GM12801 (cell line): ENCODE measurements around the gene MFAP3.

Experiments used
- TF ChIP-seq, protein P1 (sequence below): IDR thresholded peaks from one replicate; pipeline ENCODE4 v1.5.1; 2011; ENCODE audit warnings: control low read depth; ENCODE audit not compliant: insufficient read length; ENCODE audit errors: extremely low read depth

MFAP3 gene

DNA sequence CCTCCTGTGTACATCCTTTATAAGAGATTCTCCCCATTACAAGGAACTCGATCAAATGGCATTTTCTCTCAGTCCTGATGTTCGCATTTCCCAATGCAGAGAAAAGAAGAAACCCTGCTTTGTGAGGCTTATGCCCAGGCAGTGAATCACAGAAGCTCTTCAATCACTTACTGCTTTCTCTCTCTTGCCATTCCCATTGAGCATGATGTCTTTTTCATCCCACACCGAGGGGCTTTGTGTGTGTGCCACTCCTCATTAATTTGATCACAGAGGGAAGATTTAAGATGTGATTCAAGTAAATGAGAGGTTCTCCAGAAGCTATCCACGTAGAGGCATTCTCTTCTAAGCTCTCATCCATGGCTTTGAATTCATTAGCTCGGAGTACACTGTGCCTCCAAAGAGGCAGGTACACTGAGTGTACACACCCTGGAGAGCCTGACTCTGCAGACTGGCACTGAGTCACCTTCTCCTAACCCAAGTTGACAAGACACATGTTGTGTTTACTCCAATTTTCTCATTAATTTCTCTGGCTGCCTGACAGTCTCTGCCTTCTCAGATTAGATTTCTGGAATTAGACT, 45.4 kb downstream of the MFAP3 start:
- TF ChIP-seq, protein P1, sequence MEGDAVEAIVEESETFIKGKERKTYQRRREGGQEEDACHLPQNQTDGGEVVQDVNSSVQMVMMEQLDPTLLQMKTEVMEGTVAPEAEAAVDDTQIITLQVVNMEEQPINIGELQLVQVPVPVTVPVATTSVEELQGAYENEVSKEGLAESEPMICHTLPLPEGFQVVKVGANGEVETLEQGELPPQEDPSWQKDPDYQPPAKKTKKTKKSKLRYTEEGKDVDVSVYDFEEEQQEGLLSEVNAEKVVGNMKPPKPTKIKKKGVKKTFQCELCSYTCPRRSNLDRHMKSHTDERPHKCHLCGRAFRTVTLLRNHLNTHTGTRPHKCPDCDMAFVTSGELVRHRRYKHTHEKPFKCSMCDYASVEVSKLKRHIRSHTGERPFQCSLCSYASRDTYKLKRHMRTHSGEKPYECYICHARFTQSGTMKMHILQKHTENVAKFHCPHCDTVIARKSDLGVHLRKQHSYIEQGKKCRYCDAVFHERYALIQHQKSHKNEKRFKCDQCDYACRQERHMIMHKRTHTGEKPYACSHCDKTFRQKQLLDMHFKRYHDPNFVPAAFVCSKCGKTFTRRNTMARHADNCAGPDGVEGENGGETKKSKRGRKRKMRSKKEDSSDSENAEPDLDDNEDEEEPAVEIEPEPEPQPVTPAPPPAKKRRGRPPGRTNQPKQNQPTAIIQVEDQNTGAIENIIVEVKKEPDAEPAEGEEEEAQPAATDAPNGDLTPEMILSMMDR: no peak

DNA sequence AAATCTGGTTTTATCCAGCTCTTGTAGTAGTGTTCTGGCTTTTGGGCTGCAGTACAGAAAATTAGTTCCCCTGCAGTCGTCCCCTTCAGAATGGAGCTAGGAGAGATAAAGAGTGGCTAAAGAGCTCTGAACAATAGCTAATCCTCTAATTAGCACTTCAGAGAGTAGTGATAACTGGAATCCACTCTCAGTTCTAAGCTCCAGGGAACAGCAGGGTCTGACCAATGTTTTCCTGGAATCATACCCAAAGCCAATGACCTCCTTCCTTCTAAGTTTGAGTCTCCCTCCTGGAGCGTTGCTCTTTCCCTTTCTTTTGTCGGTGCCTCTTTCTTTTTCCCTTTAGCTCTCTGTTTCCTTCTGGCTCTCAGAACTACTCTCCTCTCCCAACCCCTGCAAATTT, 47.4 kb downstream of the MFAP3 start:
- TF ChIP-seq, protein P1: no peak

DNA sequence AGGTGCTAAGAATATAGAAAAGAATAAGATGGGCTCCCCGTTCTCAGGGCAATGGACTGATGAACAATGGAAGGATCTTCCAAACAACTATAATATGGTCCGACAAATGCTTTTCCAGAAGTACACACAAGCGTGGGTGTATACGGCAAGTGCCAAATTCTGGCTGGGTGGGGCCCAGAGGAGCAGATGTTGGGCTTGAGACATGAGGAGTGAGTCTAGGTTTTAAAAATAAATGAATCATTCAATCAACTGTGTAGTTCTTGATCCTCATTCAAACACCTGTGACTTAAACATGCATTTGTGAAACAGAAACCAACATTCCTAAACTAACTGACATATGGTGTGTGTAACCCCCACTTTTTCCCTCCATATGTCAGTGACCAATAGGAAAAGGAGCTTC, 47.9 kb downstream of the MFAP3 start:
- TF ChIP-seq, protein P1: no peak

- TF ChIP-seq, protein P1: no peak
Measured at GRCh38 chr5:154087260-154087659, 48.5 kb downstream of the MFAP3 start.

DNA sequence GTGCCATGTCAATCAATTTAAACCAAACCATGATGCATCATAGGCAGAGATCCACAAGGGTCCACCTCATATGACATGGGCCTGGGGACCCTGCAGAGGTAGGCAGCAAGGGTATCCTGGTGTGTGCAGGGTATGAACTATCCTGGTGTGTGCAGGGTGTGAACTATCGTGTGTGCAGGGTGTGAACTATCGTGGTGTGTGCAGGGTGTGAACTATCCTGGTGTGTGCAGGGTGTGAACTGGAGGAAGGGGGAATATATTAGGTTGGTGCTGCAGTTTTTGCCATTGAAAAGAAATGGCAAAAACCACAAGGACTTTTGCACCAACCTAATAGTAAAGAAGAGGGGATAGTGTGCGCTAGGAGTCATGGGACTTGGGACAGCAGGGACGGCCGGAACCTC, 50.0 kb downstream of the MFAP3 start:
- TF ChIP-seq, protein P1: no peak

DNA sequence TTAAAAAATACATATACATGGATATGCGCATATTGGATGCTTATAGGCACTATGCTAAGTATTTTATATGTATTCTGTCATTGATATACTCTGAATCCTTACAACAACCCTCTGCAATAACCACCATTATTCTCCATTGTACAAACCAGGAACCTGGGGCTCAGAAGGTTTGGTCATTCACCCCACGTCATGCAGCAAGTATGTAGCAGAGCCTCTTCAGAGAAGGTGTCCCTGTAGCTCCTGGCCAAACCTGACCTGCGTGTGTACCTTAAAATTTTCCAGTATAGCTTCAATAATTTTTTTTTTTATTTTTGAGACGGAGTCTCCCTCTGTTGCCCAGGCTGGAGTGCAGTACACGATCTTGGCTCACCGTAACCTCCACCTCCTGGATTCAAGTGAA, 51.9 kb downstream of the MFAP3 start:
- TF ChIP-seq, protein P1: no peak

DNA sequence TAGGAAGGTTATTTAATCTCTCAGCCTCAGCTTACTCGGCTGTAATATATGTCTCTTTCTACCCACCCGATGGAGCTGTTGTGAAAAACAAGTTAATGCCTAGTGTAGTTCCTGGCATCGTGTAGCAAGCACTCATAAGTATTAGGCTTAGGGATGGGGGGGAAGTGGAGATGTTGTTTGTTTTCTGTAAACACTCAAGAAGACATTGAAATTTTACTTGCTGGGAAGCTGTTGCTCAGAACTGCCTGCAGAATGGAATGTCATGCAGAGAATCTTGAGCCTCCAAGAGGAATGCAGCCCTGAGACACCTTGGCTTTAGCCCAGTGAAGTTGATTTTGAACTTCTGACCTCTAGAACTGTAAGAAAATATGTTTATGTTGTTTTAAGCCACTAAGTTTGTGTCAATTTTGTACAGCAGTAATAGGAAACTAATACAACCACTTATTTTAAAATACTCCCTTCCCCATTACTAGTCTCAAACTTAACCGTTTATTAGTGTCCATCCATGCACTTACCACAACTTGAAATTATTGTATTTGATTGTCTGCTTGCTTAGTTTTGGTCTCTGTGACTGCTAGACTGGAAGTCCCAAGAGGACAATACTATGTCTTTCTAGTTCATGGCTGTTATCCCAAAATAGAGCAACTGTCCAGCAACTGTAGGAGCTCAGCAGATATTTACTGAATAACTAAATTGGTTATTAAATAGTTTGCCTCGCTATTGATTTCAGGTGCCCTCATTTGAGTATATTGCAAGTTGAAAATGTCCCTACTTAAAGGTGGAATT, 53.8 kb downstream of the MFAP3 start:
- TF ChIP-seq, protein P1: no peak
